SJSA1 (cell line): ENCODE results near the gene NDEL1. TPM values are rescaled to one million over a fixed set of nuclear protein-coding genes. Genes with fewer than 3 reads are reported as not detected.
"Not testable (repeated sequence)": the region's sequence is repeated elsewhere in the genome, so short reads cannot be mapped to it uniquely, and the experiment has no call there.

Experiments used
- DNase-seq, 2 experiments: peaks; one replicate each; pipeline ENCODE4 v3.0.0-alpha.2; 2015 to 2020; ENCODE audit warnings: low spot score in 2 of 2, low read depth in 1 of 2
- H3K27ac ChIP-seq: fragments of 250-450 bp; sonication (Bioruptor Pico); 2 replicates; pipeline ENCODE4 v1.5.1; 2020; ENCODE audit warnings: mild to moderate bottlenecking, moderate library complexity
- H3K27me3 ChIP-seq: fragments of 250-450 bp; sonication (Bioruptor Pico); replicated peaks from 2 replicates; pipeline ENCODE4 v1.5.1; 2020; ENCODE audit warnings: mild to moderate bottlenecking, moderate library complexity
- H3K36me3 ChIP-seq: fragments of 250-450 bp; sonication (Bioruptor Pico); 2 replicates; pipeline ENCODE4 v1.5.1; 2020; ENCODE audit warnings: mild to moderate bottlenecking
- H3K4me1 ChIP-seq: fragments of 250-450 bp; sonication (Bioruptor Pico); replicated peaks from 2 replicates; pipeline ENCODE4 v1.6.1; 2021; ENCODE audit warnings: mild to moderate bottlenecking
- H3K4me3 ChIP-seq: fragments of 250-450 bp; sonication (Bioruptor Pico); 2 replicates; pipeline ENCODE4 v1.5.1; 2020; ENCODE audit warnings: mild to moderate bottlenecking
- H3K9me3 ChIP-seq: fragments of 250-450 bp; sonication (Bioruptor Pico); replicated peaks from 2 replicates; pipeline ENCODE4 v1.5.1; 2020; ENCODE audit warnings: mild to moderate bottlenecking
- total RNA-seq: library from RNA; depleted of rRNA; stranded (reverse); fragments of >200 nt; shearing (Covaris generic); gene quantifications from 2 replicates; pipeline ENCODE4 v1.2.3, GENCODE V29; 2014; rRNA removed

The NDEL1 gene
- total RNA-seq = 39.6 and 49.7 TPM in 2 replicates

GRCh38 chr17:8435245-8436168 is at the start of gene NDEL1:
Gene NDEL1, plus strand, starts transcription at chr17:8435884. Its CDS starts 8,388 bp downstream, at chr17:8444272.
- Histone ChIP-seq H3K4me1 (peaks cover 9% of the 10 kb centered on the region), H3K4me3 (peak within 1 kb of the TSS; percentile 97), H3K27ac (peak within 1 kb of the TSS; percentile 97), H3K27me3 (no peaks in the 10 kb centered on the region), H3K9me3 (no peaks in the 10 kb centered on the region), H3K36me3 (peaks cover 22% of the 10 kb centered on the region)
- peak; percentile 84 to 99 for DNase-seq

GRCh38 chr17:8386841-8387240 is 48.8 kb upstream of the NDEL1 start:
- Histone ChIP-seq H3K27me3 (no peaks in the 10 kb centered on the region), H3K4me3 (no peak overlapping the region), H3K9me3 (no peaks in the 10 kb centered on the region), H3K27ac (no peak overlapping the region), H3K36me3 (peaks cover 11% of the 10 kb centered on the region), H3K4me1 (peaks cover 25% of the 10 kb centered on the region)
- DNase-seq = no peak

GRCh38 chr17:8387914-8388651 is 47.6 kb upstream of the NDEL1 start:
- Histone ChIP-seq H3K27ac (no peak overlapping the region), H3K4me3 (no peak overlapping the region), H3K4me1 (peaks cover 24% of the 10 kb centered on the region), H3K9me3 (no peaks in the 10 kb centered on the region), H3K27me3 (no peaks in the 10 kb centered on the region), H3K36me3 (peaks cover 4% of the 10 kb centered on the region; the same call in 1 of the 2 replicates)
- DNase-seq = no peak

GRCh38 chr17:8391711-8392110 is 44.0 kb upstream of the NDEL1 start:
- Histone ChIP-seq H3K4me3 (no peak overlapping the region), H3K4me1 (peaks cover 12% of the 10 kb centered on the region), H3K36me3 (no peaks in the 10 kb centered on the region), H3K9me3 (no peaks in the 10 kb centered on the region), H3K27me3 (0 out of 2 replicates have a peak, but pooled peaks cover 3% of the 10 kb centered on the region), H3K27ac (no peak overlapping the region)
- DNase-seq = no peak

GRCh38 chr17:8392274-8392673 is 43.4 kb upstream of the NDEL1 start:
- Histone ChIP-seq H3K4me3 (no peak overlapping the region), H3K9me3 (no peaks in the 10 kb centered on the region), H3K27me3 (0 out of 2 replicates have a peak, but pooled peaks cover 3% of the 10 kb centered on the region), H3K36me3 (no peaks in the 10 kb centered on the region), H3K4me1 (peaks cover 12% of the 10 kb centered on the region), H3K27ac (no peak overlapping the region)
- DNase-seq = no peak

GRCh38 chr17:8392674-8393469 is 42.8 kb upstream of the NDEL1 start:
- H3K9me3 ChIP-seq = no peaks in the 10 kb centered on the region
- 0 out of 2 replicates have a peak, but pooled peaks cover 3% of the 10 kb centered on the region for H3K27me3 ChIP-seq
- no peak overlapping the region for H3K4me3 ChIP-seq
- no peak overlapping the region for H3K27ac ChIP-seq
- H3K36me3 ChIP-seq = no peaks in the 10 kb centered on the region
- peaks cover 12% of the 10 kb centered on the region for H3K4me1 ChIP-seq
- no peak for DNase-seq

GRCh38 chr17:8393470-8394231 is 42.0 kb upstream of the NDEL1 start:
- no peak overlapping the region for H3K4me3 ChIP-seq
- H3K9me3 ChIP-seq = no peaks in the 10 kb centered on the region
- H3K4me1 ChIP-seq = peaks cover 12% of the 10 kb centered on the region
- no peak overlapping the region for H3K27ac ChIP-seq
- DNase-seq = no peak
- no peaks in the 10 kb centered on the region for H3K36me3 ChIP-seq
- 0 out of 2 replicates have a peak, but pooled peaks cover 3% of the 10 kb centered on the region for H3K27me3 ChIP-seq

- peaks cover 12% of the 10 kb centered on the region for H3K4me1 ChIP-seq
- not testable (repeated sequence) for H3K27me3 ChIP-seq, DNase-seq, H3K36me3 ChIP-seq, H3K9me3 ChIP-seq, H3K4me3 ChIP-seq, H3K27ac ChIP-seq
Observed at GRCh38 chr17:8394497-8394896, 41.2 kb upstream of the NDEL1 start.

GRCh38 chr17:8397636-8398035 is 38.0 kb upstream of the NDEL1 start, which contains the start of gene RNF222:
Gene RNF222, minus strand, starts transcription at chr17:8397827. Its CDS starts 4,366 bp downstream, at chr17:8393461.
- no peak for DNase-seq
- H3K36me3 ChIP-seq = no peaks in the 10 kb centered on the region
- H3K4me1 ChIP-seq = 0 out of 2 replicates have a peak, but pooled peaks cover 6% of the 10 kb centered on the region
- 0 out of 2 replicates have a peak, but pooled peaks cover 3% of the 10 kb centered on the region for H3K27me3 ChIP-seq
- H3K9me3 ChIP-seq = no peaks in the 10 kb centered on the region
- no peak within 1 kb of the TSS for H3K4me3 ChIP-seq
- H3K27ac ChIP-seq = no peak within 1 kb of the TSS

GRCh38 chr17:8398980-8399379 is 36.7 kb upstream of the NDEL1 start:
- Histone ChIP-seq H3K36me3 (no peaks in the 10 kb centered on the region), H3K9me3 (no peaks in the 10 kb centered on the region), H3K27me3 (0 out of 2 replicates have a peak, but pooled peaks cover 3% of the 10 kb centered on the region), H3K27ac (no peak overlapping the region), H3K4me1 (no peaks in the 10 kb centered on the region), H3K4me3 (no peak overlapping the region)
- no peak for DNase-seq

GRCh38 chr17:8401107-8401506 is 34.6 kb upstream of the NDEL1 start:
- no peaks in the 10 kb centered on the region for H3K4me1 ChIP-seq
- no peaks in the 10 kb centered on the region for H3K27me3 ChIP-seq
- no peaks in the 10 kb centered on the region for H3K36me3 ChIP-seq
- no peak for DNase-seq
- H3K4me3 ChIP-seq = no peak overlapping the region
- no peak overlapping the region for H3K27ac ChIP-seq
- no peaks in the 10 kb centered on the region for H3K9me3 ChIP-seq

- Histone ChIP-seq H3K27ac (no peak overlapping the region), H3K27me3 (no peaks in the 10 kb centered on the region), H3K36me3 (no peaks in the 10 kb centered on the region), H3K4me1 (no peaks in the 10 kb centered on the region), H3K9me3 (no peaks in the 10 kb centered on the region), H3K4me3 (no peak overlapping the region)
- DNase-seq = no peak
Observed at GRCh38 chr17:8402921-8403536, 32.7 kb upstream of the NDEL1 start.
